Fibroblast of villous mesenchyme (primary cell): ENCODE data around the gene SNX2. TPM values are rescaled to one million over a fixed set of nuclear protein-coding genes. Genes with fewer than 3 reads are reported as not detected.
A peak's percentile ranks its signal among the peaks of the same experiment; 100 is the strongest.

Experiments
- DNase-seq: peaks from one replicate; pipeline ENCODE4 v3.0.0-alpha.2; 2010; ENCODE audit warnings: low read depth
- H3K4me3 ChIP-seq: 2 replicates; pipeline ENCODE4 v1.5.1; 2011; ENCODE audit warnings: low read depth, mild to moderate bottlenecking, low read length
- total RNA-seq: library from RNA; depleted of rRNA; stranded (reverse); fragments of >200 nt; gene quantifications from 2 replicates; pipeline ENCODE4 v1.2.3, GENCODE V29; 2012
- TF ChIP-seq, protein P1 (sequence below): IDR thresholded peaks from 2 replicates; pipeline ENCODE4 v1.5.1; 2012; ENCODE audit warnings: low read depth, mild to moderate bottlenecking, low read length; ENCODE audit not compliant: insufficient read depth

The SNX2 gene, protein sequence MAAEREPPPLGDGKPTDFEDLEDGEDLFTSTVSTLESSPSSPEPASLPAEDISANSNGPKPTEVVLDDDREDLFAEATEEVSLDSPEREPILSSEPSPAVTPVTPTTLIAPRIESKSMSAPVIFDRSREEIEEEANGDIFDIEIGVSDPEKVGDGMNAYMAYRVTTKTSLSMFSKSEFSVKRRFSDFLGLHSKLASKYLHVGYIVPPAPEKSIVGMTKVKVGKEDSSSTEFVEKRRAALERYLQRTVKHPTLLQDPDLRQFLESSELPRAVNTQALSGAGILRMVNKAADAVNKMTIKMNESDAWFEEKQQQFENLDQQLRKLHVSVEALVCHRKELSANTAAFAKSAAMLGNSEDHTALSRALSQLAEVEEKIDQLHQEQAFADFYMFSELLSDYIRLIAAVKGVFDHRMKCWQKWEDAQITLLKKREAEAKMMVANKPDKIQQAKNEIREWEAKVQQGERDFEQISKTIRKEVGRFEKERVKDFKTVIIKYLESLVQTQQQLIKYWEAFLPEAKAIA
- total RNA-seq: 65.4 and 66.9 TPM in 2 replicates

DNA sequence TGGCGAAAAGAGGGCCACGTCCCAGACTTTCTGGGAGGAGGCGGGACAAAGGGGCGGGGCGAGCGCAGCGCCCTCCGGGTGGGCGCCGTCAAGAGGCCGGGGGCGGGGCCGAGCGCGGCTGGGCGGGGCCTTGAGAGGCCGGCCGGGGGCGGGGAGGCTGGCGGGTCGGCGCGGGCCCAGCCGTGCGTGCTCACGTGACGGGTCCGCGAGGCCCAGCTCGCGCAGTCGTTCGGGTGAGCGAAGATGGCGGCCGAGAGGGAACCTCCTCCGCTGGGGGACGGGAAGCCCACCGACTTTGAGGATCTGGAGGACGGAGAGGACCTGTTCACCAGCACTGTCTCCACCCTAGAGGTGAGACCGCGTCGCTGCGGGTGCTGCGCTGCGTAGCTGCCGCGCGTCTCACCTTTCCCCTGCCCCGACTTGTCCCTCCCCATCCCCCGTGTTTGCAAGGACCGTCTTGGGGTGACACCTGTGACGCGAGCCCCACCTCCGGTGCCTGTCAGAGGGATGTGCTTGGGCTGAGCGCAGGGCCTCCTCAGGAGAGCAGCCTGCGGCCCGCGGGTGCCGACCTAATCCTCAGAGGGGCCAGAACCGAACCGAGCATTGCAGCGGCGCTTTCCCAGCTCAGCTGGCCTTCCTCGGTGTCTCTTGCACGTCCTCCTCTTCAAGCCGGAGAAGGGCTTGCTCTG is at the start of gene SNX2:
Gene SNX2 (plus strand): TSS at position 220 of the 689 bp plus-strand sequence. CDS start 24 bp downstream, at position 244.
- peak; percentile 85 for DNase-seq
- TF ChIP-seq, protein P1, sequence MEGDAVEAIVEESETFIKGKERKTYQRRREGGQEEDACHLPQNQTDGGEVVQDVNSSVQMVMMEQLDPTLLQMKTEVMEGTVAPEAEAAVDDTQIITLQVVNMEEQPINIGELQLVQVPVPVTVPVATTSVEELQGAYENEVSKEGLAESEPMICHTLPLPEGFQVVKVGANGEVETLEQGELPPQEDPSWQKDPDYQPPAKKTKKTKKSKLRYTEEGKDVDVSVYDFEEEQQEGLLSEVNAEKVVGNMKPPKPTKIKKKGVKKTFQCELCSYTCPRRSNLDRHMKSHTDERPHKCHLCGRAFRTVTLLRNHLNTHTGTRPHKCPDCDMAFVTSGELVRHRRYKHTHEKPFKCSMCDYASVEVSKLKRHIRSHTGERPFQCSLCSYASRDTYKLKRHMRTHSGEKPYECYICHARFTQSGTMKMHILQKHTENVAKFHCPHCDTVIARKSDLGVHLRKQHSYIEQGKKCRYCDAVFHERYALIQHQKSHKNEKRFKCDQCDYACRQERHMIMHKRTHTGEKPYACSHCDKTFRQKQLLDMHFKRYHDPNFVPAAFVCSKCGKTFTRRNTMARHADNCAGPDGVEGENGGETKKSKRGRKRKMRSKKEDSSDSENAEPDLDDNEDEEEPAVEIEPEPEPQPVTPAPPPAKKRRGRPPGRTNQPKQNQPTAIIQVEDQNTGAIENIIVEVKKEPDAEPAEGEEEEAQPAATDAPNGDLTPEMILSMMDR: no peak

DNA sequence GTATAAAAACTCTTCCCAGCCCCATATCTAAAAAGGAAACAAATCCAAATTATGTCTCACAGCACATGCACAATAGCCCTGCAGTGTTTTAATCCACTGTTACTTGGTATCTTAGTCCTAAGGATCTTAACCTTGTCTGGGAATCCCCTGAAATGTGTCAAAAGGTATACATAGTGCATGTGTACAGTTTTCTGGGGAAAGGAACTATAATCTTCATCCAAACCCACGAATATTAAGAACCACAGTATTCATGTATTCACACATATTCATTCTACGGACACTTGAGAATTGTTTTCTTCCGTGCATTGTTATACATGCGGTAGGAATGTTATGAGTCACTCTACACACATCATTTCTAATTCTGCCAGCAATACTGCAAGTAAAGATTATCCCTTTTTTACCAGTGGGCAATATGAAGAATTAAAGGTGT is 47.8 kb upstream of the SNX2 start:
- TF ChIP-seq, protein P1: no peak
- no peak overlapping the region for H3K4me3 ChIP-seq
- peak; percentile 22 for DNase-seq

More for the DNA sequence above, at the start of gene SNX2:
- peak within 1 kb of the TSS; percentile 95 for H3K4me3 ChIP-seq

DNA sequence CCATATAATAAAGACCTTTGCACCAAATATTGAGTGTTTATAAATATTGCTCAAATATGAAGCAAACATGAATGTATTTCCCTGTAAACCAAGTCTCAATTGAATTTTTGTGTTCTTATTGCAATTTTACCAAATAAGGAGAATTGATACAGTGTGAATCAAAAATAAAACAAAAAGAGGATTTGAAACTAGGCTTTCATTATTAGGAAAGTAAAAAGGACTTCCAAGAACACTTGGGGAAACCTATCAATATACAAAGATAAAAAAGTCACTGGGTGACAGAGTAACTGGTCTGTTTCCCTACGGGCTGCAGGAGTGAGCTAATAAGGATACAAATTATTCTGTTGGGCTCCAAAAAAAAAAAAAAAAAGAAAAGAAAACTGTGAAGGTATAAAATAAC is 44.8 kb upstream of the SNX2 start:
- no peak for DNase-seq
- TF ChIP-seq, protein P1: no peak
- no peak overlapping the region for H3K4me3 ChIP-seq

DNA sequence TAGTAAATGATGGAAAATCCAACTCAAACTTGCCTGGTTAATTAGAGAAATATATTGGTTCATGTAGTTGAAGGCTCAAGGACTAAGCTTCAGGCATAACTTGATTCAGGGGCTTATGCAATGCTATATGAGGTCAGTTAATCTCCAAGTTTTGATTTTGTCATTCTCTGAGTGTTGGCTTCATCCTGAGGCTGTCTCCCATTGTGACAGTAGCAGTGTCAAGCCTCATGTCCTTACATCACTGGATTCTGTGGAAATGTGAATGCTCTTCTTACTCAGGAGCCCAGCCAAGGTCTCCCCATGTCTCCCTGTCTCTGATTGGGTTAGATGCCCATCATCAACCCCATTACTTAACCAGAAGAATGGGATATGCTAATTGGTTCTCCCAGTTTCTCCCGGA is 44.4 kb upstream of the SNX2 start:
- TF ChIP-seq, protein P1: no peak
- DNase-seq: no peak
- H3K4me3 ChIP-seq: no peak overlapping the region

DNA sequence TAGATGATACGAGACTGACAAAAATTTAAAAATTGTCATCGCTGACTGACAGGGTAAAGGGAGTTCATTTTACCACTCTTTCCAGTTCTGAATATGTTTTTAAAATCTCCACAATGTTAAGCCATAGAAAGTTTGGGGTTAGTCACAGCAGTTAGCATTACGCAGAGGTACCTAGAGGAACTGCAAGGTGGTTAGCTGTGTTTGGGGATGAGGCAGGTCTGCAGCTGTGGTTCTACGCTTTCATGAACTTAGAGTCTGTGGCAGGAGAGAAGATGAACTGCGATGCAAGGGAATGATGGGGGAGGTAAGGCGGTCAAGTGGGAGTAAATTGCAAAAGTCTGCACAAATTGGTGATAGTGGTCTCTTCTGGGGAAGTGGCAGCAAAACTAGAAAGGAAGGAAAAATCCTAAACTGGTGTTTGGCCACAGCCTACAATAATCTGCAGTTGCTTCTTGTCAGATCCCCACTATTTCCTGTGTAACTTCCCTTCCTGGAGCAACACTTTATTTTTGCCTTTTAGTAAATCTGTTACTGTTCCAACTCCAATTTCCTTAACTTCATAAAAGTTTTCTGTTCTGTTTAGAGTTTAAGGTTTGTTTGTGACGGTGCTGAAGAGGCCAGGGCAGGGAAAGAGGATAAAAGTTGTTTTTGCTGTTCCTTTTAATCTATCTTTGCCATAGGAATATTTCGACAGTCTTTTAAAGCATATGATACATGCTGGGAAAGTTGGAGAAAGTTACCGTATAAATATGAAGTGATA is 38.6 kb upstream of the SNX2 start:
- TF ChIP-seq, protein P1: no peak
- DNase-seq: no peak
- H3K4me3 ChIP-seq: no peak overlapping the region

DNA sequence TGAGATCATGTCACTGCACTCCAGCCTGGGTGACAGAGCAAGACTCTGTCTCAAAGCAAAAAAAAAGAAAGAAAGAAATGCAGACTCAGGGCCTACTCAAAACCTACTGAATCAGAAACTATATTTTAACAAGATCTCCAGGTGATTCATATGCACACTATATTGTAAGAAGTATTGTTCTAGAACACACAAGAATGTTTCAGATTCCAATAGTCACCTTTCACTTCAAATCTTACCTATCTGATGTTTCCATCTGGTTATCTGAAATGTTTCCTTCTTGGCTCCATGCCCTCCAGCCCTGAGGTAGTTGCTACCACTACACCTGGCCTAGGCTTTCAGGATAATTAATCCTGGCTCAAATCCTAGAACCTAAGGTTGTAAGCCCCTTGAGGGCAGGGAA is 36.8 kb upstream of the SNX2 start:
- TF ChIP-seq, protein P1: no peak
- no peak overlapping the region for H3K4me3 ChIP-seq
- DNase-seq: no peak
